ENCODE data around the gene CUEDC1.

- TF ChIP-seq CTCF (IDR thresholded peaks at IDR 0.05; ENCODE audit: low read length) (no peak), EZH2phosphoT487 (IDR thresholded peaks at IDR 0.05; ENCODE audit: low read length) (no peak), EZH2 (optimal IDR thresholded peaks at IDR 0.05; ENCODE audit: low read depth, low read length) (no peak)
Measured at GRCh38 chr17:57911834-57912673, 43.2 kb downstream of the CUEDC1 start.

Measured in MM.1S (cell line).